HS-27A (cell line): Measurements from ENCODE around the gene ACSL5.
"Not testable (repeated sequence)": the region's sequence is repeated elsewhere in the genome, so short reads cannot be mapped to it uniquely, and the experiment has no call there.

Experiments used
- DNase-seq: peaks from one replicate; pipeline ENCODE4 v3.0.0-alpha.2; 2012; ENCODE audit warnings: low read depth, missing footprints

Gene ACSL5

GRCh38 chr10:112461029-112461887 lies 87.3 kb downstream of the ACSL5 start:
- DNase-seq = no peak

- not testable (repeated sequence) for DNase-seq
Observed at GRCh38 chr10:112464074-112464473, 90.2 kb downstream of the ACSL5 start.

GRCh38 chr10:112465299-112465883 lies 91.5 kb downstream of the ACSL5 start:
- no peak for DNase-seq

- DNase-seq = no peak
Observed at GRCh38 chr10:112466802-112467201, 92.9 kb downstream of the ACSL5 start.

- DNase-seq = no peak
Observed at GRCh38 chr10:112467541-112468075, 93.7 kb downstream of the ACSL5 start.

- DNase-seq = no peak
Observed at GRCh38 chr10:112471878-112472487, 98.1 kb downstream of the ACSL5 start.

- no peak for DNase-seq
Observed at GRCh38 chr10:112475575-112476218, 101.8 kb downstream of the ACSL5 start.
